GM21526 (cell line): ENCODE measurements around the gene TFE3.
A peak's percentile ranks its signal among the peaks of the same experiment; 100 is the strongest.
"Not testable (repeated sequence)": the region's sequence is repeated elsewhere in the genome, so short reads cannot be mapped to it uniquely, and the experiment has no call there.

Experiments
- ATAC-seq: cut with Tn5 transposase; IDR thresholded peaks from one replicate; pipeline ENCODE4 v1.9.1; 2021; ENCODE audit warnings: moderate library complexity; ENCODE audit not compliant: unreplicated experiment, low FRiP score

TFE3 gene

GRCh38 chrX:49002091-49002935 lies 40.8 kb downstream of the TFE3 start, which contains the start of gene GRIPAP1:
Gene GRIPAP1, minus strand, starts transcription at chrX:49002264. Its CDS starts 35 bp downstream, at chrX:49002229.
- peak; percentile 67 for ATAC-seq

DNA sequence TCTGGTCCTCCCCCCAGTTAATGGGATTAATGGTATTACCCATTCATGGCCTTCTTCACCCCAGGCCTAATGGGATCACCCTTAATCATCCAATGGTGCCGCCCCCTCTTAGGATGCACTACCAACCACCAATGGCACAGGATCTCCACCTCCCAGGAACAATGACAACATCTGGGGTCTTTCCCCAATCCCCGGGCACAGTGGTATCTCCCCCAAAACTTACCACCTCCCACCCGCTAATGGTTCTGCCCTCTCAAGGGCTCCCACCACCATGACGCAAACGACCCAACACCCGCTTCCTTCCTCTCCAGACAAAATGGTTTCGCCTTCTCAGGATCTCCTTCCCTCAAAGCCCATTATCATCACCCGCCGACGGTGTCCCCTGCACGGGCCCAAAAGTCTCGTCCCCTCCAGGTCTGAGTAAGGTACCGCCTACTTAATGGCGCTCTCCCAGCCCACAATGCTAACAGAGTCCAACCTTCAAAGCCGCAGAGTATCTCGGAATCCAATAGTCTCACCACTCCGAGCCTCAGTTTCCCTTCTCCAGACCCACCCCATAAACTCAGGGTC lies 41.6 kb downstream of the TFE3 start:
- peak; percentile 26 for ATAC-seq

- no peak for ATAC-seq
These were observed 42.5 kb downstream of the TFE3 start for GRCh38 chrX:49000636-49001035.

DNA sequence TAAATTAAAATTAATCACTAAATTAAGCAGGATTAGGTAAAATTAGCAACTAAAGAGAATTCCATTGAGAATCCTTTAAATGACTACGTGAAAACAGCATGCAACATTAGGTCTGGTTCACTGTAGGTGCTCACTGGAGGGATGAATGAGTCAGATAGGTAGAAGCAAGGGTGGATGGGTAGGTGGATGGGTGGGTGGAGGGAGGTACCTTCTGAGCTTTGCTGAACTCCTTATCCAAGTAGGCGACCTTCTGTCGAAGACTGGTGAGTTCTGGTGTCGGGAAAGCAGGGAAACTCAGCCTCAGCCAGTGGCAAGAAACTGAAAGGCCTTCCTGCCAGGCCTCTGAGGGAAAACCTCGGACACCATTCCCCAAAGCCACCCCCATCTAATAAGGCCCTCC lies 44.1 kb downstream of the TFE3 start:
- no peak for ATAC-seq

- no peak for ATAC-seq
These were observed 44.8 kb downstream of the TFE3 start for GRCh38 chrX:48998391-48998790.

- no peak for ATAC-seq
These were observed 45.3 kb downstream of the TFE3 start for GRCh38 chrX:48997865-48998264.

DNA sequence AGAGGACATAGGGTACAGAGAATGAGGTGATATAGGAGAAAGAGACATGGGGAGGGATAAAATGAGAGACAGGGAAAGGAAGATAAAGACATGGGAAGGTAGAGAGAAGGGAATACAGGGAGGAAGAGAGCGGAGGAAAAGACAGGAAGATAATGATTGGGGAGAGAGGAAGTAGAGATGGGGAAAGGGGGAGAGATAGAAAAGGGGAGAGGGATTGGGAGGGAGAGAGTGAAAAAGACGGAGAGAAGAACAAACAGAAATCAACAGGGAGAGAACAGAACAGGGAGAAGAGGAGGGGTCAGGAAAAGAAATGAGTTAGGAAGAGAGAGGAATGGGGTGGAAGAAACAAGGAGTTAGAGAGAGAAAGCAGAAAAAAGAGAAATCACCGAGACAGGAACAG lies 45.7 kb downstream of the TFE3 start:
- ATAC-seq = no peak

DNA sequence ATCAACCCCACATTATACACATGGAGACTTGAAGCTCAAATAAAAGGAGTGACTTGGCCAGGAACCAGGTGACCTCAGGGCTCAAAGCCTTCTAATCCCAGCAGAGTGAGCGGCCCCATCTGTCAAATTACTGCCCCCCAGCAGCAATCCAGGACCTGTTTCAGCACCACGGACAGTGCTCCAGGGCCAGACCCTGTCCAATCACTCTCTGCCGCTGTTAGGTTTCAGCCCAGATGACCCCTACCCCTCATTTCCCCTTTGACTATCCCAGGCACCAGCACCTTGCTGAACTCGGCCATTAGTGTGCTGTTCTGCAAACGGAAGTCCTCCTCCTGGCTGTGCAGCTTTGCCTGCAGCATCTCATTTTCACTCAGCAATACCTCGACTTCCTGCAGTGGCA lies 46.2 kb downstream of the TFE3 start:
- no peak for ATAC-seq

GRCh38 chrX:48992341-48992740 lies 50.8 kb downstream of the TFE3 start:
- no peak for ATAC-seq

- ATAC-seq = no peak
These were observed 53.7 kb downstream of the TFE3 start for GRCh38 chrX:48989483-48989882.

DNA sequence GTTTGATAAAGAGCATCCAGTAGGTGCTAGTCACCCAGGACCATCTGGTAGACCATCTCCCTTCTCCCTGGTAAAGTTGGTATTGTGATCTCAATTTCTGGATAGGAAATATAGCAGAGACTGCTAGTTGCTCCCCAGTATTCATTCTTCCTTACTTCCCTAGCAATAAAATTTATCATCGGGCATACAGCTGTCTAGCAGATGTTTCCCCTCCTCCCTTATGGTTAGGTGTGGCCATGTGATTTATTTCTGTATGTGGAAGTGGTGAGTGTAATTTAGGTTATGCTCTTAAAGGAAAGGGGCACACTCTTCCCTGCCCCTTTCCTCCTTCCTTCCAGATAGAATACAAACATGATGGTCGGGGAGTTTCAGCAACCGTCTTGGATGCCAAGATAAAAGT lies 59.3 kb downstream of the TFE3 start:
- ATAC-seq = no peak

GRCh38 chrX:48983081-48983480 lies 60.1 kb downstream of the TFE3 start:
- ATAC-seq = no peak

DNA sequence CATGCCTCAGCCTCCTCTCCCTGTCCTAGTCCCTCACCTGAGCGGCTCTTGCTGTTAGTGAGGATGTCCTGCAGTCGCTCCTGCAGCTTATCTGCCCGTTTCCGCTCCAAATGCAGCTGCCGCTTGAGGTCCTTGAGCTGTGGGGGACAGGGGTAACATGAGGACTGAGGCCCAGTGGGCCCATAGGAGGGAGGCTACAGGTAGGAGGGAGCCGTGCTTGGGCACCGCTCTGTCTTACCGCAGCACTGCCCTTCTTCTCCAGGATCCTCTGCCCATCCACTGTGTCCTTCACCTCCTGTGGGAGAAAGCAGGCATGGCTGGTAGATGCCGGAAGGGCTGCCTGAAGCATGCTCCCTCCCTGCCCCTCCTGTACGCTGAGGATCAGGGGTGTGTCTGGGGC lies 62.0 kb downstream of the TFE3 start:
- ATAC-seq = no peak

GRCh38 chrX:48980341-48980740 lies 62.8 kb downstream of the TFE3 start:
- not testable (repeated sequence) for ATAC-seq
